Uterus (tissue), 2 donors: ENCODE results near the gene NBAS.

Source experiments
- CTCF ChIP-seq, 4 experiments: fragments of 200-600 bp in 2 of 4; fragments of 450-650 bp in 2 of 4; sonication (generic) in 2 of 4; IDR thresholded peaks; one replicate each; pipeline ENCODE4 v1.5.1; 2016 to 2019; ENCODE audit warnings: antibody characterized with exemption in 4 of 4, mild to moderate bottlenecking in 2 of 4, moderate library complexity in 1 of 4
- POLR2A ChIP-seq, 2 donors: fragments of 450-650 bp; IDR thresholded peaks; one replicate each; pipeline ENCODE4 v1.6.1; 2016; ENCODE audit warnings: antibody characterized with exemption in 2 of 2, mild to moderate bottlenecking in 1 of 2, moderate library complexity in 1 of 2

- TF ChIP-seq CTCF (IDR thresholded peaks at IDR 0.05), result no peak
- TF ChIP-seq POLR2A (IDR thresholded peaks at IDR 0.05), result no peak
Observed at GRCh38 chr2:15159206-15159605, 401.9 kb downstream of the NBAS start.
